Neuronal stem cell (in vitro differentiated cells): Measurements from ENCODE around the gene POTEI. TPM values are rescaled to one million over a fixed set of nuclear protein-coding genes. Genes with fewer than 3 reads are reported as not detected.
"Not testable (repeated sequence)": the region's sequence is repeated elsewhere in the genome, so short reads cannot be mapped to it uniquely, and the experiment has no call there.

Experiments
- DNase-seq: peaks from one replicate; pipeline ENCODE4 v3.0.0-alpha.2; 2013; ENCODE audit warnings: low spot score
- H2AFZ ChIP-seq: one replicate; pipeline ENCODE4 v1.6.1; 2013; ENCODE audit warnings: mild to moderate bottlenecking, low read length, inconsistent platforms
- H2AK5ac ChIP-seq: 2 replicates; pipeline ENCODE4 v1.6.1; 2013; ENCODE audit warnings: low read depth, mild to moderate bottlenecking, inconsistent platforms, low read length, moderate library complexity, mixed read lengths
- H2BK120ac ChIP-seq: 2 replicates; pipeline ENCODE4 v1.6.1; 2013; ENCODE audit warnings: low read depth, mild to moderate bottlenecking, inconsistent platforms, low read length, moderate library complexity, mixed read lengths
- H2BK12ac ChIP-seq: one replicate; pipeline ENCODE4 v1.6.1; 2013; ENCODE audit warnings: low read length, inconsistent platforms
- H2BK15ac ChIP-seq: 2 replicates; pipeline ENCODE4 v1.6.1; 2013; ENCODE audit warnings: mild to moderate bottlenecking, low read length, inconsistent platforms, mixed read lengths
- H2BK5ac ChIP-seq: one replicate; pipeline ENCODE4 v1.6.1; 2013; ENCODE audit warnings: inconsistent platforms, mild to moderate bottlenecking, low read length, moderate library complexity
- H3K14ac ChIP-seq: one replicate; pipeline ENCODE4 v1.6.1; 2013; ENCODE audit warnings: low read length, inconsistent platforms
- H3K18ac ChIP-seq: 2 replicates; pipeline ENCODE4 v1.6.1; 2013; ENCODE audit warnings: low read length, inconsistent platforms
- H3K23ac ChIP-seq: 2 replicates; pipeline ENCODE4 v1.6.1; 2013; ENCODE audit warnings: low read depth, mild to moderate bottlenecking, mixed read lengths, low read length, inconsistent platforms; ENCODE audit not compliant: poor library complexity
- H3K27ac ChIP-seq: replicated peaks from 3 replicates; pipeline ENCODE4 v1.5.1; 2013; ENCODE audit warnings: low read length, inconsistent platforms
- H3K27me3 ChIP-seq, 3 experiments: 2 replicates each; pipeline ENCODE4 v1.6.1; 2013; ENCODE audit warnings: low read length in 3 of 3, mild to moderate bottlenecking in 2 of 3, inconsistent platforms in 1 of 3, low read depth in 1 of 3, mixed read lengths in 1 of 3, moderate library complexity in 1 of 3; ENCODE audit not compliant: control insufficient read depth in 3 of 3, insufficient read depth in 3 of 3
- H3K36me3 ChIP-seq, 2 donors: replicated peaks in 1 of 2; 2 replicates each; pipeline ENCODE4 v1.6.1; 2013; ENCODE audit warnings: low read length in 2 of 2; ENCODE audit not compliant: control insufficient read depth in 2 of 2, insufficient read depth in 2 of 2
- H3K4ac ChIP-seq: 2 replicates; pipeline ENCODE4 v1.6.1; 2013; ENCODE audit warnings: inconsistent platforms, mild to moderate bottlenecking, low read length, moderate library complexity
- H3K4me1 ChIP-seq, 2 donors: 1 replicate in 1 of 2; 2 replicates in 1 of 2; pipeline ENCODE4 v1.6.1; 2013; ENCODE audit warnings: low read length in 2 of 2, low read depth in 1 of 2; ENCODE audit not compliant: control insufficient read depth in 2 of 2, insufficient read depth in 1 of 2
- H3K4me2 ChIP-seq: one replicate; pipeline ENCODE4 v1.6.1; 2013; ENCODE audit warnings: mild to moderate bottlenecking, low read length, inconsistent platforms; ENCODE audit not compliant: insufficient read depth, poor library complexity, severe bottlenecking
- H3K4me3 ChIP-seq, 2 donors: 2 replicates each; pipeline ENCODE4 v1.5.1; 2013; ENCODE audit warnings: low read length in 2 of 2, mild to moderate bottlenecking in 2 of 2, inconsistent platforms in 1 of 2, moderate library complexity in 1 of 2
- H3K79me1 ChIP-seq: one replicate; pipeline ENCODE4 v1.6.1; 2013; ENCODE audit warnings: low read depth, mild to moderate bottlenecking, inconsistent platforms, low read length, moderate library complexity
- H3K9ac ChIP-seq: one replicate; pipeline ENCODE4 v1.6.1; 2013; ENCODE audit warnings: mild to moderate bottlenecking, low read depth, low read length, inconsistent platforms; ENCODE audit not compliant: poor library complexity
- H3K9me3 ChIP-seq, 2 donors: replicated peaks in 1 of 2; 2 replicates each; pipeline versions ENCODE3 to v1.6.1; 2013; ENCODE audit warnings: low read length in 2 of 2, mild to moderate bottlenecking in 2 of 2, inconsistent platforms in 1 of 2, low read depth in 1 of 2, mixed read lengths in 1 of 2, moderate library complexity in 1 of 2; ENCODE audit not compliant: control insufficient read depth in 2 of 2, insufficient read depth in 1 of 2
- H4K8ac ChIP-seq: one replicate; pipeline ENCODE4 v1.6.1; 2013; ENCODE audit warnings: low read depth, mild to moderate bottlenecking, inconsistent platforms, low read length, moderate library complexity
- H4K91ac ChIP-seq: one replicate; pipeline ENCODE4 v1.6.1; 2013; ENCODE audit warnings: low read length, low read depth, mild to moderate bottlenecking, inconsistent platforms; ENCODE audit not compliant: poor library complexity
- WGBS, 2 donors: extraction: QIAGEN DNeasy Blood & Tissue Kit; methylation state at CpG; one replicate each; pipeline ENCODE4 v1.1.7; 2013; ENCODE audit warnings: missing lambda C conversion rate in 2 of 2, mixed read lengths in 1 of 2; ENCODE audit not compliant: insufficient read length in 2 of 2, insufficient replicate concordance in 1 of 2; ENCODE audit errors: extremely low coverage in 2 of 2; 5-methylcytosine and 5-hydroxymethylcytosine counted together
- polyA plus RNA-seq, 2 experiments: library from polyadenylated mRNA; stranded (reverse); fragments of 200-250 nt; gene quantifications; one replicate each; pipeline ENCODE4 v1.2.3, GENCODE V29; 2013

POTEI gene
- not detected for polyA plus RNA-seq (2013, experiment 1 of 2)
- polyA plus RNA-seq (2013, experiment 2 of 2) = 0.01 TPM

DNA sequence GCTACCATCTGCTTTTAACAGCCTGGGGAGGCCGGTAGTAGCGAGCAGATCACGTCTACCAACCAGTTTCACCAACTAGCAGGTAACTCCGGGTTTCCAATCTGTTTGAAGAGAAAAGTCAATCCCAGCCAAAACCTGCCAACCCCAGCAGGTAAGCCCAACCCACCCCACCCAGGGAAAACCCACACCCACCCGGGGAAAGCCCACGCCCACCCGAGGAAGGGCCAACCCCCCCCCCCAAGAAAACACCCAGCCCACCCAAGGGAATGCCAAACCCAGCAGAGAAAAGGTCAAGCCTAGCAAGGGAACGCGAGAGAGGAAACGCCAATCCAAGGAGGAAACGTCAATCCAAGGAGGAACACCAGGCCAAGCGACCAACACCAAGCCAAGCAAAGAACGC, at the start of gene POTEI:
TSS of gene POTEI (minus strand) at position 101 of the 400 bp plus-strand sequence. CDS start at position 8, 93 bp downstream.
- H3K4me3 ChIP-seq, H3K27me3 ChIP-seq, H3K18ac ChIP-seq, H3K79me1 ChIP-seq, H3K4me1 ChIP-seq, H2BK15ac ChIP-seq, DNase-seq, H3K4ac ChIP-seq, H3K9ac ChIP-seq, H2BK12ac ChIP-seq, H2BK120ac ChIP-seq, H3K4me2 ChIP-seq, H3K23ac ChIP-seq, H3K36me3 ChIP-seq, H4K8ac ChIP-seq, H3K27ac ChIP-seq, H4K91ac ChIP-seq, H2AK5ac ChIP-seq, H3K14ac ChIP-seq, H2AFZ ChIP-seq, H2BK5ac ChIP-seq, H3K9me3 ChIP-seq: not testable (repeated sequence)
- no CpG with 5 or more reads among the region's 13 CpGs for WGBS, 2 donors

DNA sequence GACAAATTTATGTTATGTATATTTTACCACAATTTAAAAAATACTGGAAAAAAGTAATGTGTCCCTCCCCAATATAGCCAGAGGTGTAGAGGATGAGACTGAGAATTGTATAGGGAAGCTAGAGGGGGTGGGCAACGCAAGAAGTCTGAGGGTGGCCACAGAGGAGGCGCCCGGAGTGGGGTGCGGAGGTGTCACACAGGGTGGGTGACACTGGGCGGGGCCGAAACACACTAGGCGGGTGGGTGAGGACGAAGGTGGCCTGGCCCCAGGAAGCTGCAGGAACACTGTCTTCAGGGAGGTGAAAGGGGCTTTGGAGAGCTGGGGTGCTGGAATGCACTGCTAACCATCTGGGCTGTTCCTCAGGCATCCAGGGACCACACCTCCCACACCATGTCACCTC, 47.3 kb upstream of the POTEI start:
- not testable (repeated sequence) for H3K4ac ChIP-seq, H3K23ac ChIP-seq, H3K79me1 ChIP-seq, H3K18ac ChIP-seq, H3K4me3 ChIP-seq, H3K36me3 ChIP-seq, H3K9me3 ChIP-seq, H3K9ac ChIP-seq, H4K91ac ChIP-seq, H3K4me2 ChIP-seq, H4K8ac ChIP-seq, H2BK5ac ChIP-seq, H3K27ac ChIP-seq, H2AFZ ChIP-seq, H2BK120ac ChIP-seq, H3K4me1 ChIP-seq, H3K27me3 ChIP-seq, H2BK12ac ChIP-seq, DNase-seq, H3K14ac ChIP-seq, H2BK15ac ChIP-seq, H2AK5ac ChIP-seq
- WGBS, 2 donors = no CpG with 5 or more reads among the region's 8 CpGs

- not testable (repeated sequence) for H3K27me3 ChIP-seq, H4K8ac ChIP-seq, H3K14ac ChIP-seq, H3K27ac ChIP-seq, H3K18ac ChIP-seq, H2AFZ ChIP-seq, H3K36me3 ChIP-seq, H4K91ac ChIP-seq, H2BK12ac ChIP-seq, H3K4me2 ChIP-seq, H3K4me1 ChIP-seq, H3K4me3 ChIP-seq, H3K4ac ChIP-seq, H2BK5ac ChIP-seq, H3K9ac ChIP-seq, H3K9me3 ChIP-seq, DNase-seq, H3K23ac ChIP-seq, H2AK5ac ChIP-seq, H2BK120ac ChIP-seq, H2BK15ac ChIP-seq, H3K79me1 ChIP-seq
- WGBS, 2 donors = no CpG with 5 or more reads among the region's 4 CpGs
Measured at GRCh38 chr2:130554178-130554577, 45.0 kb upstream of the POTEI start.

- not testable (repeated sequence) for H3K9me3 ChIP-seq, H3K36me3 ChIP-seq, H2BK15ac ChIP-seq, H2BK5ac ChIP-seq, H3K4ac ChIP-seq, H3K4me2 ChIP-seq, H4K8ac ChIP-seq, H3K4me3 ChIP-seq, H3K9ac ChIP-seq, H3K27me3 ChIP-seq, H3K27ac ChIP-seq, H2AK5ac ChIP-seq, H3K14ac ChIP-seq, H2BK12ac ChIP-seq, H3K23ac ChIP-seq, H4K91ac ChIP-seq, H2BK120ac ChIP-seq, H2AFZ ChIP-seq, H3K18ac ChIP-seq, H3K79me1 ChIP-seq, H3K4me1 ChIP-seq, DNase-seq
- no CpG with 5 or more reads among the region's 27 CpGs for WGBS, 2 donors
Measured at GRCh38 chr2:130549475-130549874, 40.3 kb upstream of the POTEI start.
